Keratinocyte (primary cell): Measurements from ENCODE around the gene PSMF1. TPM values are rescaled to one million over a fixed set of nuclear protein-coding genes. Genes with fewer than 3 reads are reported as not detected.

Source experiments
- DNase-seq: peaks from one replicate; pipeline ENCODE4 v3.0.0-alpha.2; 2011; ENCODE audit warnings: low read depth, missing footprints, low spot score
- FAIRE-seq: peaks from 2 replicates; lab custom pipeline; 2011; peaks lifted over from hg19 to GRCh38; lab: Jason Lieb, UNC
- H2AFZ ChIP-seq: 2 replicates; pipeline ENCODE4 v1.6.0; 2012; ENCODE audit warnings: low read length, control low read depth, inconsistent platforms; ENCODE audit not compliant: control insufficient read depth
- H3K27ac ChIP-seq: 2 replicates; pipeline ENCODE4 v1.5.1; 2011; ENCODE audit warnings: low read length; ENCODE audit not compliant: control insufficient read depth, insufficient read depth
- H3K27me3 ChIP-seq: 3 replicates; pipeline ENCODE4 v1.6.0; 2011; ENCODE audit warnings: low read length; ENCODE audit not compliant: control insufficient read depth, insufficient read depth; ENCODE audit errors: extremely low read depth
- H3K36me3 ChIP-seq, 2 experiments: 2 replicates in 1 of 2; 3 replicates in 1 of 2; pipeline ENCODE4 v1.5.1; 2011; ENCODE audit warnings: low read length in 2 of 2, mild to moderate bottlenecking in 1 of 2; ENCODE audit not compliant: control insufficient read depth in 2 of 2, insufficient read depth in 2 of 2; ENCODE audit errors: extremely low read depth in 1 of 2
- H3K4me1 ChIP-seq: 3 replicates; pipeline ENCODE4 v1.5.1; 2011; ENCODE audit warnings: low read length; ENCODE audit not compliant: control insufficient read depth, insufficient read depth; ENCODE audit errors: extremely low read depth
- H3K4me2 ChIP-seq: 3 replicates; pipeline ENCODE4 v1.6.0; 2011; ENCODE audit warnings: low read depth, low read length; ENCODE audit not compliant: control insufficient read depth, insufficient read depth; ENCODE audit errors: extremely low read depth
- H3K4me3 ChIP-seq, 3 experiments: fragments of 200-600 bp in 1 of 3; sonication (generic) in 1 of 3; 2 replicates in 2 of 3; 3 replicates in 1 of 3; pipeline ENCODE4 v1.5.1; 2011 to 2016; ENCODE audit warnings: low read length in 3 of 3, mild to moderate bottlenecking in 3 of 3, control low read depth in 2 of 3, inconsistent platforms in 1 of 3, low read depth in 1 of 3, mixed read lengths in 1 of 3, mixed run types in 1 of 3, moderate library complexity in 1 of 3; ENCODE audit not compliant: control insufficient read depth in 2 of 3, insufficient read depth in 2 of 3; ENCODE audit errors: extremely low read depth in 1 of 3
- H3K79me2 ChIP-seq: 2 replicates; pipeline ENCODE4 v1.6.0; 2012; ENCODE audit warnings: low read length; ENCODE audit not compliant: control insufficient read depth, insufficient read depth
- H3K9ac ChIP-seq: 3 replicates; pipeline ENCODE4 v1.6.0; 2011; ENCODE audit warnings: low read length; ENCODE audit not compliant: control insufficient read depth, insufficient read depth; ENCODE audit errors: extremely low read depth
- H3K9me1 ChIP-seq: 3 replicates; pipeline ENCODE4 v1.6.0; 2011; ENCODE audit warnings: low read length; ENCODE audit not compliant: control insufficient read depth, insufficient read depth; ENCODE audit errors: extremely low read depth
- H3K9me3 ChIP-seq: 2 replicates; pipeline ENCODE4 v1.5.1; 2012; ENCODE audit warnings: low read depth, low read length; ENCODE audit not compliant: control insufficient read depth
- H4K20me1 ChIP-seq: 3 replicates; pipeline ENCODE4 v1.6.0; 2011; ENCODE audit warnings: low read length; ENCODE audit not compliant: control insufficient read depth, insufficient read depth; ENCODE audit errors: extremely low read depth
- CTCF ChIP-seq, 3 experiments: IDR thresholded peaks in 1 of 3; conservative IDR thresholded peaks in 1 of 3; optimal IDR thresholded peaks in 1 of 3; 2 replicates in 2 of 3; 3 replicates in 1 of 3; pipeline versions ENCODE3 to v1.5.1; 2011; ENCODE audit warnings: low read length in 3 of 3, mild to moderate bottlenecking in 3 of 3, moderate library complexity in 2 of 3, control low read depth in 1 of 3, inconsistent platforms in 1 of 3; ENCODE audit not compliant: insufficient read depth in 2 of 3; ENCODE audit errors: extremely low read depth in 1 of 3
- EZH2 ChIP-seq: IDR thresholded peaks from one replicate; pipeline ENCODE4 v1.6.1; 2012; ENCODE audit warnings: inconsistent platforms, mild to moderate bottlenecking, low read length, moderate library complexity
- dilution Hi-C: fragments of 300-500 bp; cut with MboI; formaldehyde crosslinking; loops from one replicate; pipeline ENCODE4 v1.7.0; 2020; ENCODE audit warnings: low sequenced_read_pairs; ENCODE audit not compliant: extremely low pct_ligation_motif_present
- polyA plus RNA-seq, 5 experiments: library from polyadenylated mRNA; depleted of rRNA in 3 of 5; stranded (reverse) in 3 of 5; stranded (forward) in 1 of 5; unstranded in 1 of 5; fragments of >200 nt; gene quantifications; 1 replicate in 1 of 5; 2 replicates in 3 of 5; 3 replicates in 1 of 5; pipeline versions ENCODE4 v1.2.1 to v1.2.3, GENCODE V29; 2011 to 2012; ENCODE audit warnings: missing spikeins in 2 of 5, low read depth in 1 of 5, low replicate concordance in 1 of 5

PSMF1 gene
- polyA plus RNA-seq, 1 donor (not counting 4 experiments of a cell fraction or from before 2014, with no cell fraction given), result 58.5 TPM

- no peaks in the 10 kb centered on the region for H3K79me2 ChIP-seq
- H4K20me1 ChIP-seq, result peaks cover 2% of the 10 kb centered on the region
- H3K9me3 ChIP-seq, result no peaks in the 10 kb centered on the region
- peaks cover 8 to 17% of the 10 kb centered on the region in 2 experiments for H3K36me3 ChIP-seq
- FAIRE-seq (no peak), DNase-seq (no peak)
- H3K27ac ChIP-seq, result no peak overlapping the region
- H3K4me1 ChIP-seq, result no peaks in the 10 kb centered on the region
- H3K4me2 ChIP-seq, result no peak overlapping the region
- no peaks in the 10 kb centered on the region for H3K27me3 ChIP-seq
- no peaks in the 10 kb centered on the region for H3K9me1 ChIP-seq
- H3K4me3 ChIP-seq, result no peak overlapping the region
- dilution Hi-C loops, result no loop called here
- TF ChIP-seq EZH2, result no peak
- no peak overlapping the region for H2AFZ ChIP-seq
- H3K9ac ChIP-seq, result no peak overlapping the region
These were observed 36.3 kb downstream of the PSMF1 start for GRCh38 chr20:1154691-1155090.

- H3K36me3 ChIP-seq, result peaks cover 8 to 15% of the 10 kb centered on the region in 2 experiments
- H3K4me2 ChIP-seq, result no peak overlapping the region
- no peaks in the 10 kb centered on the region for H3K9me1 ChIP-seq
- peaks cover 2% of the 10 kb centered on the region for H4K20me1 ChIP-seq
- dilution Hi-C loops, result no loop called here
- H3K9ac ChIP-seq, result no peak overlapping the region
- no peaks in the 10 kb centered on the region for H3K4me1 ChIP-seq
- no peak for DNase-seq
- no peaks in the 10 kb centered on the region for H3K79me2 ChIP-seq
- FAIRE-seq, result no peak
- TF ChIP-seq EZH2 (no peak), CTCF (optimal IDR thresholded peaks at IDR 0.05 in 1 of 3, IDR thresholded peaks at IDR 0.05 in 1 of 3, conservative IDR thresholded peaks at IDR 0.05 in 1 of 3; ENCODE audit: extremely low read depth in 1 of 3, insufficient read depth in 2 of 3, low read length in 3 of 3) (no peak)
- H3K9me3 ChIP-seq, result no peaks in the 10 kb centered on the region
- no peaks in the 10 kb centered on the region for H3K27me3 ChIP-seq
- H2AFZ ChIP-seq, result no peak overlapping the region
- no peak overlapping the region for H3K4me3 ChIP-seq
- H3K27ac ChIP-seq, result no peak overlapping the region
These were observed 36.9 kb downstream of the PSMF1 start for GRCh38 chr20:1155342-1155741.

- H3K36me3 ChIP-seq, result peaks cover 30 to 31% of the 10 kb centered on the region in 2 experiments
- H3K4me1 ChIP-seq, result no peaks in the 10 kb centered on the region
- FAIRE-seq (no peak), DNase-seq (no peak)
- peaks cover 2% of the 10 kb centered on the region for H4K20me1 ChIP-seq
- dilution Hi-C loops, result no loop called here
- no peak overlapping the region for H3K4me2 ChIP-seq
- H3K27me3 ChIP-seq, result no peaks in the 10 kb centered on the region
- no peak overlapping the region for H3K4me3 ChIP-seq
- no peaks in the 10 kb centered on the region for H3K9me3 ChIP-seq
- no peak overlapping the region for H2AFZ ChIP-seq
- H3K9me1 ChIP-seq, result no peaks in the 10 kb centered on the region
- H3K27ac ChIP-seq, result no peak overlapping the region
- TF ChIP-seq EZH2 (no peak), CTCF (optimal IDR thresholded peaks at IDR 0.05 in 1 of 3, IDR thresholded peaks at IDR 0.05 in 1 of 3, conservative IDR thresholded peaks at IDR 0.05 in 1 of 3; ENCODE audit: extremely low read depth in 1 of 3, insufficient read depth in 2 of 3, low read length in 3 of 3) (no peak)
- H3K9ac ChIP-seq, result no peak overlapping the region
- no peaks in the 10 kb centered on the region for H3K79me2 ChIP-seq
These were observed 42.1 kb downstream of the PSMF1 start for GRCh38 chr20:1160496-1160895.
